HCT116 (cell line): Measurements from ENCODE around the gene RPIA. TPM values are rescaled to one million over a fixed set of nuclear protein-coding genes. Genes with fewer than 3 reads are reported as not detected.

Experiments
- ATAC-seq: fragments of 200-7000 bp; cut with Tn5 transposase; 2 replicates; pipeline ENCODE4 v1.9.1; 2020; ENCODE audit warnings: mild to moderate bottlenecking, moderate library complexity
- BruUV-seq: library from RNA; stranded (reverse); fragments of 400-500 nt; replicated peaks from 2 replicates; lab custom pipeline; 2021; lab: Mats Ljungman, UMichigan
- CTCF ChIA-PET: fragments of 300-600 bp; sonication (Branson Sonifier 250); formaldehyde crosslinking; loops from one replicate; lab custom pipeline; 2021; ENCODE audit warnings: antibody characterized with exemption; lab: Charles Lee
- POLR2A ChIA-PET: fragments of 300-600, 350-600 bp; sonication (Branson Sonifier 250); formaldehyde crosslinking; loops from one replicate; lab custom pipeline; 2021; ENCODE audit warnings: antibody characterized with exemption; lab: Charles Lee
- RAD21 ChIA-PET, 2 experiments: fragments of 300-600 bp; sonication (Branson Sonifier 250); formaldehyde crosslinking; loops; one replicate each; lab custom pipeline; 2023; ENCODE audit warnings: low total read pairs in 2 of 2; ENCODE audit not compliant: uncharacterized antibody in 2 of 2, unreplicated experiment in 2 of 2, low non-redundant PET in 1 of 2; lab: Charles Lee
- DNase-seq: peaks from one replicate; pipeline ENCODE4 v3.0.0-alpha.2; 2010; ENCODE audit warnings: low read depth, low spot score
- H2AFZ ChIP-seq: fragments of 200-600 bp; shearing (Covaris generic), sonication (generic); 2 replicates; pipeline ENCODE4 v1.6.1; 2017; ENCODE audit warnings: low read depth, mixed run types, mixed read lengths, antibody characterized with exemption, low read length; ENCODE audit not compliant: poor library complexity, severe bottlenecking
- H3K27ac ChIP-seq: 2 replicates; pipeline ENCODE4 v1.5.1; 2012; ENCODE audit warnings: low read depth, low read length
- H3K27me3 ChIP-seq: fragments of 200-600 bp; sonication (generic); 2 replicates; pipeline ENCODE4 v1.6.1; 2016; ENCODE audit warnings: mixed run types, low read length, mixed read lengths; ENCODE audit not compliant: insufficient read depth
- H3K36me3 ChIP-seq, 2 experiments: fragments of 200-500 bp in 1 of 2; fragments of 200-600 bp in 1 of 2; sonication (Bioruptor generic) in 1 of 2; sonication (generic) in 1 of 2; 2 replicates each; pipeline versions ENCODE4 v1.5.1 to v1.6.1; 2014 to 2016; ENCODE audit warnings: low read length in 2 of 2, inconsistent platforms in 1 of 2, mixed read lengths in 1 of 2, mixed run types in 1 of 2; ENCODE audit not compliant: insufficient read depth in 2 of 2, control insufficient read depth in 1 of 2
- H3K4me1 ChIP-seq, 2 experiments: fragments of 200-600 bp in 1 of 2; sonication (generic) in 1 of 2; 2 replicates each; pipeline versions ENCODE4 v1.5.1 to v1.6.1; 2012 to 2017; ENCODE audit warnings: low read length in 2 of 2, inconsistent platforms in 1 of 2, mild to moderate bottlenecking in 1 of 2, mixed read lengths in 1 of 2, mixed run types in 1 of 2, moderate library complexity in 1 of 2; ENCODE audit not compliant: insufficient read depth in 2 of 2, control insufficient read depth in 1 of 2
- H3K4me2 ChIP-seq: fragments of 200-600 bp; sonication (generic); 2 replicates; pipeline ENCODE4 v1.6.1; 2017; ENCODE audit warnings: mixed run types, low read length, mixed read lengths
- H3K4me3 ChIP-seq, 2 experiments: fragments of 200-600 bp in 1 of 2; sonication (generic) in 1 of 2; replicated peaks in 1 of 2; 2 replicates each; pipeline ENCODE4 v1.5.1; 2011 to 2016; ENCODE audit warnings: low read length in 2 of 2, control low read depth in 1 of 2, low read depth in 1 of 2, mild to moderate bottlenecking in 1 of 2, mixed read lengths in 1 of 2, mixed run types in 1 of 2
- H3K79me2 ChIP-seq: fragments of 200-600 bp; sonication (generic); 2 replicates; pipeline ENCODE4 v1.6.1; 2017; ENCODE audit warnings: mild to moderate bottlenecking, mixed run types, low read length, moderate library complexity, mixed read lengths; ENCODE audit not compliant: insufficient read depth
- H3K9ac ChIP-seq: fragments of 200-600 bp; sonication (generic); 2 replicates; pipeline ENCODE4 v1.6.1; 2016; ENCODE audit warnings: low read length, mixed read lengths
- H3K9me2 ChIP-seq: fragments of 200-600 bp; sonication (generic), shearing (Covaris generic); 2 replicates; pipeline ENCODE4 v1.6.1; 2017; ENCODE audit warnings: mixed run types, mild to moderate bottlenecking, moderate library complexity; ENCODE audit not compliant: insufficient read depth
- H3K9me3 ChIP-seq, 2 experiments: fragments of 200-500 bp in 1 of 2; fragments of 200-600 bp in 1 of 2; sonication (Bioruptor generic) in 1 of 2; sonication (generic) in 1 of 2; 2 replicates each; pipeline ENCODE4 v1.6.1; 2014 to 2017; ENCODE audit warnings: low read length in 2 of 2, mixed read lengths in 2 of 2, inconsistent platforms in 1 of 2, low read depth in 1 of 2, mild to moderate bottlenecking in 1 of 2, mixed run types in 1 of 2, moderate library complexity in 1 of 2; ENCODE audit not compliant: control insufficient read depth in 1 of 2, insufficient read depth in 1 of 2
- H4K20me1 ChIP-seq: fragments of 200-600 bp; sonication (generic), shearing (Covaris generic); 2 replicates; pipeline ENCODE4 v1.6.1; 2017; ENCODE audit warnings: mixed run types, mild to moderate bottlenecking, moderate library complexity; ENCODE audit not compliant: insufficient read depth
- CEBPB ChIP-seq: IDR thresholded peaks from 2 replicates; pipeline ENCODE4 v1.6.1; 2012; ENCODE audit warnings: low read depth
- ELF1 ChIP-seq: IDR thresholded peaks from 2 replicates; pipeline ENCODE4 v1.6.1; 2012; ENCODE audit warnings: low read depth, borderline replicate concordance
- EZH2 ChIP-seq: fragments of 200-600 bp; sonication (generic); IDR thresholded peaks from 2 replicates; pipeline ENCODE4 v1.6.1; 2017; ENCODE audit warnings: antibody characterized with exemption, mixed run types
- FOSL1 ChIP-seq: IDR thresholded peaks from 2 replicates; pipeline ENCODE4 v1.6.1; 2012; ENCODE audit warnings: low read depth
- JUND ChIP-seq: IDR thresholded peaks from 2 replicates; pipeline ENCODE4 v1.6.1; 2012
- POLR2A ChIP-seq: IDR thresholded peaks from 2 replicates; pipeline ENCODE4 v1.7.0; 2011; ENCODE audit warnings: borderline replicate concordance; ENCODE audit not compliant: insufficient read depth, insufficient read length; ENCODE audit errors: extremely low read depth
- RAD21 ChIP-seq: IDR thresholded peaks from 2 replicates; pipeline ENCODE4 v1.6.1; 2012; ENCODE audit warnings: low read depth, mild to moderate bottlenecking
- SIN3A ChIP-seq: IDR thresholded peaks from 2 replicates; pipeline ENCODE4 v1.6.1; 2012; ENCODE audit warnings: low read depth
- SP1 ChIP-seq: IDR thresholded peaks from 2 replicates; pipeline ENCODE4 v1.6.1; 2012; ENCODE audit warnings: low read depth
- SRF ChIP-seq: IDR thresholded peaks from 2 replicates; pipeline ENCODE4 v1.6.1; 2012; ENCODE audit warnings: low read depth
- TCF7L2 ChIP-seq: IDR thresholded peaks from 2 replicates; pipeline ENCODE4 v1.7.0; 2011; ENCODE audit warnings: borderline replicate concordance, inconsistent platforms; ENCODE audit not compliant: insufficient read depth, insufficient read length; ENCODE audit errors: extremely low read depth
- YY1 ChIP-seq: IDR thresholded peaks from 2 replicates; pipeline ENCODE4 v1.6.1; 2011; ENCODE audit warnings: low read length, low read depth, moderate library complexity, mild to moderate bottlenecking; ENCODE audit not compliant: insufficient replicate concordance; ENCODE audit errors: extremely low read depth
- ZNF274 ChIP-seq: fragments of 200-500 bp; sonication (Bioruptor generic); IDR thresholded peaks from 2 replicates; pipeline ENCODE4 v1.6.1; 2014; ENCODE audit warnings: mild to moderate bottlenecking, low read depth, low read length, inconsistent platforms
- intact Hi-C: fragments of 100-400 bp; cut with micrococcal nuclease; formaldehyde crosslinking; loops from 2 replicates; pipeline ENCODE4 v1.10.0; 2022
- total RNA-seq: library from RNA; stranded (reverse); gene quantifications from one replicate; pipeline ENCODE4 v1.2.1, GENCODE V29; 2021; ENCODE audit not compliant: unreplicated experiment
- TF ChIP-seq, protein P1 (sequence below): IDR thresholded peaks from 2 replicates; pipeline ENCODE4 v1.6.1; 2012
- TF ChIP-seq, protein P2 (sequence below), 3 experiments: fragments of 200-600 bp in 1 of 3; sonication (generic) in 1 of 3; IDR thresholded peaks in 2 of 3; conservative IDR thresholded peaks in 1 of 3; 2 replicates each; pipeline ENCODE4 v1.5.1; 2012 to 2017; ENCODE audit warnings: low read depth in 2 of 3, low read length in 2 of 3, antibody characterized with exemption in 1 of 3, borderline replicate concordance in 1 of 3, control low read depth in 1 of 3, mild to moderate bottlenecking in 1 of 3, mixed read lengths in 1 of 3, mixed run types in 1 of 3, moderate library complexity in 1 of 3; ENCODE audit not compliant: insufficient read depth in 1 of 3
- TF ChIP-seq, protein P3 (sequence below): IDR thresholded peaks from 2 replicates; pipeline ENCODE4 v1.6.1; 2012

RPIA gene
- total RNA-seq, 1 experiment from 2014 or later, result 43.3 TPM

DNA sequence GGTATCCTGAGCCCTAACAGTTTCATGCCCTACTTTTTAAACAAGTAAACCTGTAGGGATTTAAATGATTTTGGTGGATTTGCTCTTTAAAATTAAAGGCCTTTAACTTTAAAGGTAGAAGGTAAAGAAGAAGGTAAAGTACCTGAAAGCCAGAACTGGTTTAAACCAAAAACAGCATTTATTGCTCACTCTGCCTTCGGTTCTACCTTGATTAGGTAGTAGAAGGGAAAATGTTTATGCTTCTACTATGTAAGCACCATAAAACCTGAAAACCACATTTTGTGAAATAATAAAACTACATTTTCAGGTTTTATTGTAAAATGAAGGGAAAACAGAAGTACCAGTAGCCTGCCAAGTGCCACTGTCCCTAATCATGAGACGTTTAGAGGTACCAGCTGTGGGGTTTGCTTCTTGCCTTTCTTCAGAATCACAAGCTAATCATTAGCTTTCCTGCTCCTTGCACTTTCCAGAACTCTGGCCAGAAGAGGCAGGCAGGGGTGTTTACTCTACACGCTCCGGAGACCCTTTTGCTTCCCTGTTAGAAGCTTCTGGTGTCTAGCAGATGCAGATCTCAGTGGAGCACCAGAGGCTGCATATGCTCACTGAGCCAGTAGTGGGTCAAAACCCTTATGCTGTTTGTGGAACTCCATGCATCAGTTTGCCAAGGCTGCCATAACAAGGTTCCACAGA lies 33.3 kb downstream of the RPIA start:
- Histone ChIP-seq H3K4me1 (no peaks in the 10 kb centered on the region), H4K20me1 (no peaks in the 10 kb centered on the region), H3K4me3 (no peak overlapping the region), H3K27ac (no peak overlapping the region), H3K79me2 (peaks cover 14% of the 10 kb centered on the region; the same call in 1 of the 2 replicates), H3K36me3 (no peaks in the 10 kb centered on the region), H3K9ac (no peak overlapping the region), H3K9me2 (no peaks in the 10 kb centered on the region), H3K4me2 (no peak overlapping the region), H3K9me3 (no peaks in the 10 kb centered on the region), H3K27me3 (no peaks in the 10 kb centered on the region), H2AFZ (no peak overlapping the region)
- RAD21 ChIA-PET, result no interaction called here
- BruUV-seq, result no TSS peak
- DNase-seq, result no peak
- intact Hi-C loops, result no loop called here
- POLR2A ChIA-PET, result no interaction called here
- no peak for ATAC-seq
- CTCF ChIA-PET, result no interaction called here
- TF ChIP-seq TCF7L2 (no peak), SRF (no peak), POLR2A (no peak), YY1 (no peak), JUND (no peak), FOSL1 (no peak), ELF1 (no peak), CEBPB (no peak), ZNF274 (no peak), RAD21 (no peak), SIN3A (no peak), EZH2 (no peak), SP1 (no peak)
- TF ChIP-seq, protein P1, sequence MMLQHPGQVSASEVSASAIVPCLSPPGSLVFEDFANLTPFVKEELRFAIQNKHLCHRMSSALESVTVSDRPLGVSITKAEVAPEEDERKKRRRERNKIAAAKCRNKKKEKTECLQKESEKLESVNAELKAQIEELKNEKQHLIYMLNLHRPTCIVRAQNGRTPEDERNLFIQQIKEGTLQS, result no peak
- TF ChIP-seq, protein P2, sequence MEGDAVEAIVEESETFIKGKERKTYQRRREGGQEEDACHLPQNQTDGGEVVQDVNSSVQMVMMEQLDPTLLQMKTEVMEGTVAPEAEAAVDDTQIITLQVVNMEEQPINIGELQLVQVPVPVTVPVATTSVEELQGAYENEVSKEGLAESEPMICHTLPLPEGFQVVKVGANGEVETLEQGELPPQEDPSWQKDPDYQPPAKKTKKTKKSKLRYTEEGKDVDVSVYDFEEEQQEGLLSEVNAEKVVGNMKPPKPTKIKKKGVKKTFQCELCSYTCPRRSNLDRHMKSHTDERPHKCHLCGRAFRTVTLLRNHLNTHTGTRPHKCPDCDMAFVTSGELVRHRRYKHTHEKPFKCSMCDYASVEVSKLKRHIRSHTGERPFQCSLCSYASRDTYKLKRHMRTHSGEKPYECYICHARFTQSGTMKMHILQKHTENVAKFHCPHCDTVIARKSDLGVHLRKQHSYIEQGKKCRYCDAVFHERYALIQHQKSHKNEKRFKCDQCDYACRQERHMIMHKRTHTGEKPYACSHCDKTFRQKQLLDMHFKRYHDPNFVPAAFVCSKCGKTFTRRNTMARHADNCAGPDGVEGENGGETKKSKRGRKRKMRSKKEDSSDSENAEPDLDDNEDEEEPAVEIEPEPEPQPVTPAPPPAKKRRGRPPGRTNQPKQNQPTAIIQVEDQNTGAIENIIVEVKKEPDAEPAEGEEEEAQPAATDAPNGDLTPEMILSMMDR (IDR thresholded peaks at IDR 0.05 in 2 of 3, conservative IDR thresholded peaks at IDR 0.05 in 1 of 3; ENCODE audit: borderline replicate concordance in 1 of 3, insufficient read depth in 1 of 3, low read depth in 2 of 3, low read length in 2 of 3), result no peak
- TF ChIP-seq, protein P3, sequence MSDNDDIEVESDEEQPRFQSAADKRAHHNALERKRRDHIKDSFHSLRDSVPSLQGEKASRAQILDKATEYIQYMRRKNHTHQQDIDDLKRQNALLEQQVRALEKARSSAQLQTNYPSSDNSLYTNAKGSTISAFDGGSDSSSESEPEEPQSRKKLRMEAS, result no peak
